Measurements from ENCODE around the gene NUDT3.

The NUDT3 gene

GRCh38 chr6:34323300-34323699 is 69.2 kb downstream of the NUDT3 start:
- Histone ChIP-seq H3K9me3 (ENCODE audit: insufficient read depth, low read length) (no peaks in the 10 kb centered on the region), H3K4me2 (ENCODE audit: low read length) (no peak overlapping the region), H4K20me1 (ENCODE audit: insufficient read depth, low read length) (no peaks in the 10 kb centered on the region), H3K27me3 (ENCODE audit: low read depth, low read length) (no peaks in the 10 kb centered on the region), H3K27ac (ENCODE audit: low read length) (no peak overlapping the region), H3K79me2 (ENCODE audit: low read length) (no peaks in the 10 kb centered on the region), H3K4me3 (ENCODE audit: low read length) (no peak overlapping the region), H2AFZ (ENCODE audit: low read depth, low read length) (no peak overlapping the region), H3K4me1 (ENCODE audit: low read length) (peaks cover 2% of the 10 kb centered on the region), H3K9ac (ENCODE audit: low read length) (no peak overlapping the region), H3K36me3 (replicated peaks; ENCODE audit: low read depth, low read length) (no peaks in the 10 kb centered on the region)
- TF ChIP-seq CTCF (IDR thresholded peaks at IDR 0.05; ENCODE audit: low read depth, low read length) (no peak), EZH2phosphoT487 (IDR thresholded peaks at IDR 0.05; ENCODE audit: low read depth) (no peak)

- peaks cover 8% of the 10 kb centered on the region for H3K4me1 ChIP-seq (ENCODE audit: low read length)
- no peak overlapping the region for H3K27ac ChIP-seq (ENCODE audit: low read length)
- no peaks in the 10 kb centered on the region for H3K9me3 ChIP-seq (ENCODE audit: insufficient read depth, low read length)
- H3K79me2 ChIP-seq (ENCODE audit: low read length), result no peaks in the 10 kb centered on the region
- no peak overlapping the region for H3K4me2 ChIP-seq (ENCODE audit: low read length)
- H4K20me1 ChIP-seq (ENCODE audit: insufficient read depth, low read length), result no peaks in the 10 kb centered on the region
- H2AFZ ChIP-seq (ENCODE audit: low read depth, low read length), result no peak overlapping the region
- no peak overlapping the region for H3K4me3 ChIP-seq (ENCODE audit: low read length)
- H3K36me3 ChIP-seq (replicated peaks; ENCODE audit: low read depth, low read length), result no peaks in the 10 kb centered on the region
- no peak overlapping the region for H3K9ac ChIP-seq (ENCODE audit: low read length)
- H3K27me3 ChIP-seq (ENCODE audit: low read depth, low read length), result no peaks in the 10 kb centered on the region
- no peak for TF ChIP-seq CTCF (IDR thresholded peaks at IDR 0.05; ENCODE audit: low read depth, low read length)
- no peak for TF ChIP-seq EZH2phosphoT487 (IDR thresholded peaks at IDR 0.05; ENCODE audit: low read depth)
These were observed 69.7 kb downstream of the NUDT3 start for GRCh38 chr6:34322732-34323131.

GRCh38 chr6:34321821-34322220 is 70.6 kb downstream of the NUDT3 start:
- Histone ChIP-seq H2AFZ (ENCODE audit: low read depth, low read length) (no peak overlapping the region), H3K4me3 (ENCODE audit: low read length) (no peak overlapping the region), H3K36me3 (replicated peaks; ENCODE audit: low read depth, low read length) (no peaks in the 10 kb centered on the region), H3K9me3 (ENCODE audit: insufficient read depth, low read length) (no peaks in the 10 kb centered on the region), H3K79me2 (ENCODE audit: low read length) (no peaks in the 10 kb centered on the region), H3K4me2 (ENCODE audit: low read length) (no peak overlapping the region), H3K4me1 (ENCODE audit: low read length) (peaks cover 17% of the 10 kb centered on the region), H3K9ac (ENCODE audit: low read length) (no peak overlapping the region), H3K27me3 (ENCODE audit: low read depth, low read length) (no peaks in the 10 kb centered on the region), H3K27ac (ENCODE audit: low read length) (no peak overlapping the region), H4K20me1 (ENCODE audit: insufficient read depth, low read length) (no peaks in the 10 kb centered on the region)
- TF ChIP-seq EZH2phosphoT487 (IDR thresholded peaks at IDR 0.05; ENCODE audit: low read depth) (no peak), CTCF (IDR thresholded peaks at IDR 0.05; ENCODE audit: low read depth, low read length) (no peak)

GRCh38 chr6:34319471-34319885 is 73.0 kb downstream of the NUDT3 start:
- Histone ChIP-seq H4K20me1 (ENCODE audit: insufficient read depth, low read length) (no peaks in the 10 kb centered on the region), H3K27me3 (ENCODE audit: low read depth, low read length) (no peaks in the 10 kb centered on the region), H3K4me3 (ENCODE audit: low read length) (no peak overlapping the region), H2AFZ (ENCODE audit: low read depth, low read length) (no peak overlapping the region), H3K4me2 (ENCODE audit: low read length) (no peak overlapping the region), H3K9ac (ENCODE audit: low read length) (no peak overlapping the region), H3K4me1 (ENCODE audit: low read length) (peaks cover 39% of the 10 kb centered on the region), H3K27ac (ENCODE audit: low read length) (no peak overlapping the region), H3K79me2 (ENCODE audit: low read length) (peaks cover 7% of the 10 kb centered on the region; the same call in 1 of the 2 replicates), H3K9me3 (ENCODE audit: insufficient read depth, low read length) (no peaks in the 10 kb centered on the region), H3K36me3 (replicated peaks; ENCODE audit: low read depth, low read length) (no peaks in the 10 kb centered on the region)
- TF ChIP-seq CTCF (IDR thresholded peaks at IDR 0.05; ENCODE audit: low read depth, low read length) (no peak), EZH2phosphoT487 (IDR thresholded peaks at IDR 0.05; ENCODE audit: low read depth) (no peak)

Measured in OCI-LY3 (cell line).